DND-41 (cell line): Measurements from ENCODE around the gene ZFPL1.

Experiments
- EZH2 ChIP-seq: IDR thresholded peaks from 3 replicates; pipeline ENCODE4 v1.6.1; 2012; ENCODE audit warnings: borderline replicate concordance, low read depth, mild to moderate bottlenecking, moderate library complexity, low read length, inconsistent platforms; ENCODE audit not compliant: severe bottlenecking
- TF ChIP-seq, protein P1 (sequence below): IDR thresholded peaks from 2 replicates; pipeline ENCODE4 v1.5.1; 2012; ENCODE audit warnings: borderline replicate concordance, low read length, moderate library complexity, mild to moderate bottlenecking; ENCODE audit not compliant: poor library complexity, severe bottlenecking; ENCODE audit errors: extremely low read depth

DNA sequence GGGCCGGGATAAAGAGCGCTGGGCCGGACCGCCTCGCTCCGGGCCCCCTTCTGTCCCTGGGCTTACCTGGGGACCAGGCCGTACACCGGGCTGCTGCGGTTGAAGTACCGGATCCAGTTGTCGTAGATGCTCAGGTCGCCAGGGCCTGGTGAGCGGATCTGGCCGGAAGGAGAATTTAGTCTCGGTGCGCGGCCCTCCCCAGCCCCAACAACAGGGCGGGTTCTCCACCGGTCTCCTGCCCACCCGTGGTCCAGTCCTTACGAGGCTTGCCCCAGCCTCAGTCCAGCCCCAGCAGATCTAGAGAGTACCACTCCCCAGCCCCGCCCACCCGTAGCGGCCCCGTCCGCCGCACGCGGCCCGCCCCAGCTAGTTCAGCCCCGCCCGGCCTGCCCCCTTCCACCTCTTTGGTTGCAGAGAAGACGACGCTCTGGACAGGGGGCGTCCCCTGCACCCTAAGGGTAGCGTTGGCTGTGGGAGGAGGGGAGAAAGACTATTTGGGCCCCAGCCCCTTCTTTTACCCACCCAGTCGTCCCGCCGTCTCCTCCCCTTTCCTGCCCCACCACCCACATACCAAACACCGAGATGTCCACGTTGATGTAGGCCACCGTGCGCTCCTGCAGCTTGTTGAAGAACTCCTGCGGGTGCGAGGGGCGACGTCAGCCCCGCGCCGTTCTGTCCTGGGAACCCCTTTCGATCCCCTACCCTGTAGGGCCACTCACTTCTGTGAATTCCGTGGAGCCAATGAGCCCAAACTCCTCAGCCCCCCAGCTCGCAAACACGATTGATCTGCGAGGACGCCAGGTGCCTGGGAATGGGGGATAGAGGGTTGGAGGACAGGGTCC lies 36.2 kb upstream of the ZFPL1 start:
- TF ChIP-seq, protein P1, sequence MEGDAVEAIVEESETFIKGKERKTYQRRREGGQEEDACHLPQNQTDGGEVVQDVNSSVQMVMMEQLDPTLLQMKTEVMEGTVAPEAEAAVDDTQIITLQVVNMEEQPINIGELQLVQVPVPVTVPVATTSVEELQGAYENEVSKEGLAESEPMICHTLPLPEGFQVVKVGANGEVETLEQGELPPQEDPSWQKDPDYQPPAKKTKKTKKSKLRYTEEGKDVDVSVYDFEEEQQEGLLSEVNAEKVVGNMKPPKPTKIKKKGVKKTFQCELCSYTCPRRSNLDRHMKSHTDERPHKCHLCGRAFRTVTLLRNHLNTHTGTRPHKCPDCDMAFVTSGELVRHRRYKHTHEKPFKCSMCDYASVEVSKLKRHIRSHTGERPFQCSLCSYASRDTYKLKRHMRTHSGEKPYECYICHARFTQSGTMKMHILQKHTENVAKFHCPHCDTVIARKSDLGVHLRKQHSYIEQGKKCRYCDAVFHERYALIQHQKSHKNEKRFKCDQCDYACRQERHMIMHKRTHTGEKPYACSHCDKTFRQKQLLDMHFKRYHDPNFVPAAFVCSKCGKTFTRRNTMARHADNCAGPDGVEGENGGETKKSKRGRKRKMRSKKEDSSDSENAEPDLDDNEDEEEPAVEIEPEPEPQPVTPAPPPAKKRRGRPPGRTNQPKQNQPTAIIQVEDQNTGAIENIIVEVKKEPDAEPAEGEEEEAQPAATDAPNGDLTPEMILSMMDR, result no peak
- TF ChIP-seq EZH2, result no peak
